OCI-LY3 (cell line): Measurements from ENCODE around the gene WDR37.

Experiments
- CTCF ChIP-seq: fragments of 200-600, 300-600 bp; sonication (generic); IDR thresholded peaks from 2 replicates; pipeline ENCODE4 v1.5.1; 2014; ENCODE audit warnings: antibody characterized with exemption, low read length, low read depth
- EZH2phosphoT487 ChIP-seq: fragments of 200-600 bp; shearing (Covaris generic); IDR thresholded peaks from 2 replicates; pipeline ENCODE4 v1.6.1; 2018; ENCODE audit warnings: antibody characterized with exemption, mixed run types, low read depth

GRCh38 chr10:1130226-1130625, 74.0 kb downstream of the WDR37 start:
- TF ChIP-seq CTCF (no peak), EZH2phosphoT487 (no peak)
